Smooth muscle cell (in vitro differentiated cells): ENCODE data around the gene USP27X. TPM values are rescaled to one million over a fixed set of nuclear protein-coding genes. Genes with fewer than 3 reads are reported as not detected.

Experiments used
- DNase-seq: peaks from one replicate; lab custom pipeline; 2025; ENCODE audit not compliant: unreplicated experiment; lab: John Stamatoyannopoulos, UW
- H2AFZ ChIP-seq: fragments of 200-600 bp; sonication (generic); 2 replicates; pipeline ENCODE4 v1.6.0; 2016; ENCODE audit warnings: antibody characterized with exemption, low read depth, mild to moderate bottlenecking
- H3F3A ChIP-seq: fragments of 200-600 bp; sonication (generic); 2 replicates; pipeline ENCODE4 v1.6.0; 2017; ENCODE audit warnings: antibody characterized with exemption, low read depth
- H3K27ac ChIP-seq: fragments of 200-600 bp; sonication (generic); 2 replicates; pipeline ENCODE4 v1.5.1; 2016; ENCODE audit warnings: low read depth, mild to moderate bottlenecking
- H3K27me3 ChIP-seq: fragments of 200-600 bp; sonication (generic); 2 replicates; pipeline ENCODE4 v1.6.1; 2016; ENCODE audit warnings: low read depth, mild to moderate bottlenecking
- H3K36me3 ChIP-seq: fragments of 200-600 bp; sonication (generic); 2 replicates; pipeline ENCODE4 v1.5.1; 2016; ENCODE audit warnings: low read depth
- H3K4me1 ChIP-seq: fragments of 200-600 bp; sonication (generic); 2 replicates; pipeline ENCODE4 v1.5.1; 2016; ENCODE audit warnings: low read depth
- H3K4me2 ChIP-seq: fragments of 200-600 bp; sonication (generic); 2 replicates; pipeline ENCODE4 v1.6.0; 2016; ENCODE audit warnings: mild to moderate bottlenecking
- H3K4me3 ChIP-seq: fragments of 200-600 bp; sonication (generic); 2 replicates; pipeline ENCODE4 v1.5.1; 2016; ENCODE audit warnings: mild to moderate bottlenecking
- H3K79me2 ChIP-seq: fragments of 200-600 bp; sonication (generic); 2 replicates; pipeline ENCODE4 v1.6.0; 2016; ENCODE audit warnings: low read depth, mild to moderate bottlenecking
- H3K9ac ChIP-seq: fragments of 200-600 bp; sonication (generic); 2 replicates; pipeline ENCODE4 v1.6.0; 2016; ENCODE audit warnings: low read depth
- H3K9me3 ChIP-seq: fragments of 200-600 bp; sonication (generic); replicated peaks from 2 replicates; pipeline ENCODE4 v1.5.1; 2016; ENCODE audit warnings: low read depth
- H4K20me1 ChIP-seq: fragments of 200-600 bp; sonication (generic); 2 replicates; pipeline ENCODE4 v1.6.0; 2016; ENCODE audit warnings: low read depth
- WGBS: methylation state at CpG from one replicate; pipeline ENCODE4 v1.1.7; 2016; ENCODE audit warnings: low lambda C conversion rate; 5-methylcytosine and 5-hydroxymethylcytosine counted together
- polyA plus RNA-seq: library from polyadenylated mRNA; unstranded; fragments of >200 nt; fragmentation: Nextera tagmentation; extraction: Ambion mirVana; gene quantifications from 2 replicates; pipeline ENCODE4 v1.2.1, GENCODE V29; 2016
- total RNA-seq: library from RNA; depleted of rRNA; stranded (reverse); fragments of >200 nt; gene quantifications from 2 replicates; pipeline ENCODE4 v1.2.3, GENCODE V29; 2014
- TF ChIP-seq, protein P1 (sequence below): fragments of 200-600 bp; sonication (generic); IDR thresholded peaks from 2 replicates; pipeline ENCODE4 v1.5.1; 2017; ENCODE audit warnings: borderline replicate concordance, mild to moderate bottlenecking, antibody characterized with exemption; ENCODE audit not compliant: insufficient read depth, poor library complexity, severe bottlenecking

USP27X gene
- total and polyA plus RNA-seq, 2 experiments from 2014 or later: 0.53 to 3.1 TPM

- H3K27ac ChIP-seq: no peak overlapping the region
- H3F3A ChIP-seq: no peaks in the 10 kb centered on the region
- H3K4me2 ChIP-seq: no peak overlapping the region
- no peaks in the 10 kb centered on the region for H3K79me2 ChIP-seq
- H3K9ac ChIP-seq: no peak overlapping the region
- H3K36me3 ChIP-seq: no peaks in the 10 kb centered on the region
- no peaks in the 10 kb centered on the region for H3K9me3 ChIP-seq
- no peaks in the 10 kb centered on the region for H3K27me3 ChIP-seq
- H4K20me1 ChIP-seq: no peaks in the 10 kb centered on the region
- no peak overlapping the region for H3K4me3 ChIP-seq
- H2AFZ ChIP-seq: no peak overlapping the region
- TF ChIP-seq, protein P1, sequence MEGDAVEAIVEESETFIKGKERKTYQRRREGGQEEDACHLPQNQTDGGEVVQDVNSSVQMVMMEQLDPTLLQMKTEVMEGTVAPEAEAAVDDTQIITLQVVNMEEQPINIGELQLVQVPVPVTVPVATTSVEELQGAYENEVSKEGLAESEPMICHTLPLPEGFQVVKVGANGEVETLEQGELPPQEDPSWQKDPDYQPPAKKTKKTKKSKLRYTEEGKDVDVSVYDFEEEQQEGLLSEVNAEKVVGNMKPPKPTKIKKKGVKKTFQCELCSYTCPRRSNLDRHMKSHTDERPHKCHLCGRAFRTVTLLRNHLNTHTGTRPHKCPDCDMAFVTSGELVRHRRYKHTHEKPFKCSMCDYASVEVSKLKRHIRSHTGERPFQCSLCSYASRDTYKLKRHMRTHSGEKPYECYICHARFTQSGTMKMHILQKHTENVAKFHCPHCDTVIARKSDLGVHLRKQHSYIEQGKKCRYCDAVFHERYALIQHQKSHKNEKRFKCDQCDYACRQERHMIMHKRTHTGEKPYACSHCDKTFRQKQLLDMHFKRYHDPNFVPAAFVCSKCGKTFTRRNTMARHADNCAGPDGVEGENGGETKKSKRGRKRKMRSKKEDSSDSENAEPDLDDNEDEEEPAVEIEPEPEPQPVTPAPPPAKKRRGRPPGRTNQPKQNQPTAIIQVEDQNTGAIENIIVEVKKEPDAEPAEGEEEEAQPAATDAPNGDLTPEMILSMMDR: no peak
- H3K4me1 ChIP-seq: no peaks in the 10 kb centered on the region
- WGBS: 63% methylated on average over 8 of the region's 8 CpGs
- no peak for DNase-seq
Observed at GRCh38 chrX:49844611-49845010, 34.7 kb upstream of the USP27X start.

- Histone ChIP-seq H3F3A (no peaks in the 10 kb centered on the region), H3K79me2 (no peaks in the 10 kb centered on the region), H2AFZ (no peak overlapping the region), H3K27me3 (no peaks in the 10 kb centered on the region), H3K9me3 (no peaks in the 10 kb centered on the region), H4K20me1 (no peaks in the 10 kb centered on the region), H3K27ac (no peak overlapping the region), H3K36me3 (no peaks in the 10 kb centered on the region), H3K4me1 (no peaks in the 10 kb centered on the region), H3K9ac (no peak overlapping the region), H3K4me2 (no peak overlapping the region), H3K4me3 (no peak overlapping the region)
- TF ChIP-seq, protein P1: no peak
- 72% methylated on average over 4 of the region's 4 CpGs for WGBS
- DNase-seq: no peak
Observed at GRCh38 chrX:49845701-49846403, 33.4 kb upstream of the USP27X start.

- TF ChIP-seq, protein P1: no peak
- H3K36me3 ChIP-seq: no peaks in the 10 kb centered on the region
- H3F3A ChIP-seq: no peaks in the 10 kb centered on the region
- H3K9ac ChIP-seq: no peak overlapping the region
- DNase-seq: no peak
- 56% methylated on average over 1 of the region's 1 CpG for WGBS
- H3K79me2 ChIP-seq: no peaks in the 10 kb centered on the region
- H4K20me1 ChIP-seq: no peaks in the 10 kb centered on the region
- no peak overlapping the region for H3K27ac ChIP-seq
- no peak overlapping the region for H2AFZ ChIP-seq
- no peaks in the 10 kb centered on the region for H3K9me3 ChIP-seq
- H3K4me2 ChIP-seq: no peak overlapping the region
- no peak overlapping the region for H3K4me3 ChIP-seq
- no peaks in the 10 kb centered on the region for H3K4me1 ChIP-seq
- no peaks in the 10 kb centered on the region for H3K27me3 ChIP-seq
Observed at GRCh38 chrX:49846522-49846921, 32.8 kb upstream of the USP27X start.

DNA sequence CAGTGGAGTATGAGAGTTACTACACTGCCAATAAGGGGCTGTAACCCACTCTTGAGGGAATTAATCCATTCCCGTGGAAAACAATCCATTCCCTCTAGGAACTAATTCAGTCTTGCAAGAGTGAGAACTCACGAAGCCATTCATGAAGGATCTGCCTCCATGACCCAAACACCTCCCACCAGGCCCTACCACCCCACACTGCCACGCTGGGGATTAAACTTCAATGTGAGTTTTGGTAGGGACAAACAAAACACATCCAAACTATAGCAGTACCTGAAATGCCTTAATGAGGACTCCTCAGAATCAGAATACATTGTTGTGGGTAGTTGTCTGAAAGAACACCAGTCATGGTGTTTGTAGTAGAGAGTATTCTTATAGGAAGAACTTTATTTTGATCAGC is 31.0 kb upstream of the USP27X start:
- Histone ChIP-seq H3F3A (no peaks in the 10 kb centered on the region), H3K4me1 (no peaks in the 10 kb centered on the region), H4K20me1 (no peaks in the 10 kb centered on the region), H3K27me3 (no peaks in the 10 kb centered on the region), H3K79me2 (no peaks in the 10 kb centered on the region), H2AFZ (no peak overlapping the region), H3K4me3 (no peak overlapping the region), H3K4me2 (no peak overlapping the region), H3K36me3 (no peaks in the 10 kb centered on the region), H3K27ac (no peak overlapping the region), H3K9ac (no peak overlapping the region), H3K9me3 (no peaks in the 10 kb centered on the region)
- 77% methylated on average over 3 of the region's 3 CpGs for WGBS
- TF ChIP-seq, protein P1: no peak
- no peak for DNase-seq
